GM19324 (cell line): ENCODE measurements around the gene LRRK1.

ENCODE experiments used
- ATAC-seq: cut with Tn5 transposase; IDR thresholded peaks from one replicate; pipeline ENCODE4 v1.9.1; 2021; ENCODE audit warnings: mild to moderate bottlenecking, moderate library complexity; ENCODE audit not compliant: unreplicated experiment, low FRiP score

LRRK1 gene

DNA sequence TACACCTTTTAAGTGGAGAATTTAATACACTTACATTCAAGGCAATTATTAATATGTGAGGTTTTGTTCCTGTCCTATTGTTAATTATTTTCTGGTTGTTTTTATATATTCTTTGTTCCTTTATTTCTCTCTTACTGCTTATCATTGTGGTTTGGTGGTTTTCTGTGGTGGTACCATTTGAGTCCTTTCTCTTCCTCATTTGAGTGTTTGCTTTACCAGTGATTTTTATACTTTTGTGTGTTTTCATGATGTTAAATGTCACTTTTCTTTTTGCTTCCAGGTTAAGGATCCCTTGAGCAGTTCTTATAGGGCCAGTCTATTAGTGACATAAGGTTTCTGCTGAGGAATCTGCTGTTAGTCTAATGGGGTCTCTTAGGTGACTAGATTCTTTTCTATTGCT lies 116.5 kb downstream of the LRRK1 start:
- ATAC-seq: no peak

DNA sequence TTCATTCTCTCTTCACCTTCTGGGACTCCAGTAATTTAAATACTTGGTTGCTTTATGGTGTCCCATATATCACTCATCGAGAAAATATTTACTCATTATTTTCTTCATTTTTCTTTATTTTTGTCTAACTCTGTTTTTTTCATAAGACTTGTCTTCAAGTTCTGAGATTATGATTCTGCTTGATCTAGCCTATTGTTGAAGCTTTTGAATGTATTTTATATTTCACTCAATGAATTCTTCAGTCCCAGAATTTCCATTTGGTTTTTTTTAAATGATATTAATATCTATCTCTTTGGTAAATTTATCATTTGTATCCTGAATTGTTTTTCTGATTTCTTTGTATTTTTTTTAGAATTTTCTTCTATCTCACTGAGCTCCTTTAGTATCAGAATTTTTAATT lies 117.0 kb downstream of the LRRK1 start:
- ATAC-seq: no peak

DNA sequence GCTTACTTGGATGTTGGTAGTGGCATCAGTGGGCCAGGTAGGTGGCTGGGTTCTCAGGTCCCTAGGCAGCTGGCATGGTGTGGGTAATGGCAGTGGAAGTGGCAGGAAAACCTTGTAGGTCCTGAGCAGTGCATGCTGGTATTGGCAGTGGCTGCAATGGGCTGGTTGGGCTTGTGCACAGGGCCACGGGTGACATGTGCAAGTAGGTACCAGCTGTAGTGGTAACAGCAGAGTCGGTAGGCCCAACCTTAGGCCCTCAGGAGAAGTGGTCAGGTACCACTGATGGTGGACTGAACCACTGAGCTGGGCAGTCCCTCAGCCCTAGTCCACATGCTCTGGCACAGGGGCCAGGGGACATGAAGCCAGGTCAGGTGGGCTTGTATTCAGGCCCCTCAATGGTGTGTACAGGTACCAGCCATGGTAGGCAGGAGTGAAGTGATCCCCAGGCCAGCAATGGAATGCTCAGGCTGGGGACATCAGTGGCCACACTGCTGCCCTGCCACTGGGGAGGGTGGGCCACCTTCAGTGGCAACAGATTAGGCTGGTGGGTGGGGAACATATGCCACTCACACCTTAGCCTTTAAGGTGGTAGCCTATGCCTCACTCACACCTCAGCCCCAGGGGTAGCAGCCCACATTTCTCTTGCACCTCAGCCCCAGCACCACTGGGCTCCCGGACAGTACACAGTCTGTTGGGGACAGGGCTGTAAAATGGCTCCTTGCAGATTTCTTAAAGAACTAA lies 118.1 kb downstream of the LRRK1 start:
- no peak for ATAC-seq

DNA sequence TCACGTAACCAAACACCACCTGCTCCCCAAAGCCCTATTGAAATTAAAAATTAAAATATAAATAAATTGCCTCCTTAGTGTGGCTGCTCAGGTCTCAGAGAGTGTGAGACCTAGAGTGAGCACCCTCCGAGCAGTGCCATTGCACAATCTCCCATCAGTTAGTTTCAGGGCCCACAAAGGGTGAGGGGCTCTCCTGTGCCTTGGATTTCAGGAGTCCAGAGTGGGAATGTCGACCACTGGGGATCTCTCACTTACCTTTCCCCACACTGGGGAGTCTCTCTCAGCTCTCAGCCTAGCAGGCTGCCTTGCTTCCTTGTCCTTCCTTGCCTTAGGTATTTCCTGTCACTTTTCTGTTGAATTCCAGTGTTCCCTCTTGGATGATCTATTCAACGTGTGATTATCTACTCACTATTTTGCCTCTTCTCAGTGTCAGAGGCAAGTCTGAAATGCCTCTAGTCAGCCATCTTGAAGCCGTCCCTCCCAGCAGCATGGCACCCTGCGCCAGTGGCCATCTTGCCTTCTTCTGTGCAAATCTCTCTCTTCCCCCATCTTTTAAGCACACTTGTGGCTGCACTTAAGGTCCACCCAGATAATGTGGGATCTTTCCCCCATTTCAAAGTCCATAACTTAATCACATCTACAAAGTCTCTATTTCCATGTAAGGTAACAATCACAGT lies 119.3 kb downstream of the LRRK1 start:
- ATAC-seq: no peak

DNA sequence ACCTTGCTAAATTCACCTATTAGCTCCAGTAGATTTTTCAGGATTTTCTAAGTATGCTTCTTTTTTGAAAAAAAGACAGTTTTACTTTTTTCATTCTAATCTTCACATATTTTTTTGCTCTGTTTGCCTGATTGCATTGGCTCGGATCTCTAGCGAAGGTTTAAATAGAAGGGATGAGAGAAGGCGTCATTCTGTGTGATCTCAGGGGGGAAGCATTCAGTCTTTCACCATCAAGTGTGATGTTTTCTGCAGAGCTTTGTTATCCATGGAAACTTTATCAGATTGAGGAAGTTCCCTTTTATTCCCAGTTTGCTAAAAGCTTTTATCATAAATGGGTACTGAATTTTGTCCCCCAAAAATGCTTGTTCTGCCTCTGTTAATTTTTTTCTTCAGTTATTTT lies 120.3 kb downstream of the LRRK1 start:
- ATAC-seq: no peak

DNA sequence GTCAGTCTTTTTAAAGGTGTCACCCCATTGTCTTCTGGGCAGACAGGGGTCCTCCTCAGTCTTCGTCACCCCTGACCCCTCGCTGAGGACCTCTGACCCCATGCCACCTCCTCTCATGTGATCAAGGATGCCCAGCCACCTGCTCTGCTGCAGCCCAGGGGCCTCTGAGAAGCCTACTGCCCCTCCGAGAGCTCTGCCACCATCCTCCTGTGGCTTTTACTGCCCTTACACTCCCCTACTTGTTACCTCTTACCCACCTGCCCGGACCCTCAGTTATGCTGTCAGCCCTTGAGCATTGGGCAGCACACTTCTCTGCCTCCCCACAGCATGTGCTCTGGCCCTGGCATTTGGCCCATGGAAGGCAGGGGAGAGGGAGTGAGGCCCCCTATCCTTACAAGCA lies 123.2 kb downstream of the LRRK1 start:
- ATAC-seq: no peak

DNA sequence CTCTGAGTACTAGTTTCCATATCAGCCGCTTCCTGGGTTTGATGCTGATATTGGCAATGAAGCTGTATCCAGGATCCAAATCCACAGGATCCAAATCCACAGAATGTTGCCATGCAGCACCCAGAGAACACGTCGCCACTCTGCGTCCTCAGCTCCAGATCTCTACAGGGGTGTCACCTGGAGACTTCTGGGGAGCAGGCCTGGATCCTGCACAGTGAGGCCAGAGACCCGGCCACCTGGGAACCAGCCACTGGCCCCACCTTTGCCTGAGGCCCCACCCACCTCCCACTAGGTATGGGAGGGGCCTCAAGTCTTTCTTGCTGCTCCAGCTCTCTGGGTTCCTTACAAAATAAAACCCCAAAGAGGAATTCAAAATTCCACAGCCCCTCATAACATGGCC lies 123.9 kb downstream of the LRRK1 start:
- ATAC-seq: no peak

DNA sequence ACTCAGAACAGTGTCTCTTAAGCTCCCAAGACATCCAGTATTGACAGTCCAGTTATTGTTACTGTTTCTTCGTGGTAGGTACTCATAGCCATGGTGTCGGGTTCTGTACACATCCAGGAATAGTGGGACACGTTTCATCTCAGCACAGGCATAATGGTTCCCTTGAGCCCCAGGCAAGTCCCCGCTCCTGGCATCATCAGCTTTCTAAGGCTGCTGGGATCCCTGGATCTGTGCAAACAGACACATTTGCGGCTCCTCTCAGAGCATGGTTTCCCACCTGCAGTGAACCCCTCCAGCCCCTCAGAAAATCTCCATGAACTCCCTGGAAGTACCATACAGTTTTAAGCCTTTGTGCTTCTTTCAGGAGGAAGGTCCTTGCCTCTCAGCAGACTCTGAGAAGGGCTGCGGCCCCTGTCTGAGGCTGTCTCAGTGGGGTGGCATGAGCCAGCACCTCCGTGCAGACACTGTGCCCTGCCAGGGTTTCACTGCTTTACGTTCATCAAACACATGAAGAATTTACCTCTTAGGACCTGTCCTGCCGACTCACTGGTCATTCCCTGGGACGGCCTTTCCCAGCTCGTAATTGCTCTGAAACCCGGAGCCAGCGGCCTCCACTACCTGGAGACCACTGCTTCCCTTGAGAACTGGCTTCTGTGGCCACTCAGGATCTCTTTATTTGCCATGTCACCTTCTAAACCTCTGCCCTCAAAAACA lies 124.9 kb downstream of the LRRK1 start:
- no peak for ATAC-seq

DNA sequence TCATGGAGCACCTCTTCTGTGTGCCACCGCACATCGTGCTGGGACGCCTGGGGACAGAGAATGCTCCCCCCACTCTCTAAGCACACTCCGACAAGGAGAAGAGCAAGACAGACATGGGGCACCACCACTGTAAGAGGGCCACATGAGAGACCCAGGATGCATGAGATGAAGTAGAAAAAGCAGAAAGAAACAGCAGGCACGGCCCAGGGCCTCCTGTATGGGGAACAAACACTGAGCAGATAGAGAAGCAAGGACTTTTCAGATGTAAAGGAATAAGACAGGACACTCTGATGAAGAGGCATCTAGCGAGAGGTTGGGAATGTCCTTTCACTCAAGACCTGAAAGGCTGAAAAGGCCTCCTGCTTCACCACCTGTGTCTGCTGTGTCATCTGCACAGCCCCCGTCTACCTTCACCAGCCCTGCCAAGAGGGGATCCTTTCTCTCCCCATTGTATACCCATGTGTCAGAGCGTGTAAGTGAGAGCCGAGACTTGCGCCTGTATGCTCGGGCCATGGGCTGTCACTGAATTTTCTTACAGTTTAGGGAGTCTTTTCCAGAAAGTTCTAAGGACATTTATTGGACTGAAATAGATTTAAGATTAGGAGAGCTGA lies 125.6 kb downstream of the LRRK1 start:
- no peak for ATAC-seq

DNA sequence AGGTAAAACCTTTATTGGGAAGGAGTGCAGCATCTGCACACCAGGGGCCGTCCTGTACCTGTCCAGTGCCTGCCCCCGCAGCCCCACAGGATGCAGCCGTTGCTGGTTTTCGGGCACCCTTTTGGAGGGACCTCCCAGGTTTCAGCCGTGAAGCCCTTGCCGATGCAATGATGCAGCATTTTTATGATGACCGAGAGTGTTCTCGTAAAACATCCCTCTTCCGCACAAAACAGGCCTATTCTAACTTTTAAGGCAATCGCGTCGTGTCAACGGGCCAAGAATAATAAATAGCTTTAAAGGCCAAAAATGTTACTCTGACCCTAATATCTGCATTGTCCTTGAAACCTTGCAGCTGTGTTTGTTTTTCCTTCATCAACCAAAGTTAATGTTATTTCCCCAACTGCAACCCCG lies 126.1 kb downstream of the LRRK1 start:
- ATAC-seq: no peak

DNA sequence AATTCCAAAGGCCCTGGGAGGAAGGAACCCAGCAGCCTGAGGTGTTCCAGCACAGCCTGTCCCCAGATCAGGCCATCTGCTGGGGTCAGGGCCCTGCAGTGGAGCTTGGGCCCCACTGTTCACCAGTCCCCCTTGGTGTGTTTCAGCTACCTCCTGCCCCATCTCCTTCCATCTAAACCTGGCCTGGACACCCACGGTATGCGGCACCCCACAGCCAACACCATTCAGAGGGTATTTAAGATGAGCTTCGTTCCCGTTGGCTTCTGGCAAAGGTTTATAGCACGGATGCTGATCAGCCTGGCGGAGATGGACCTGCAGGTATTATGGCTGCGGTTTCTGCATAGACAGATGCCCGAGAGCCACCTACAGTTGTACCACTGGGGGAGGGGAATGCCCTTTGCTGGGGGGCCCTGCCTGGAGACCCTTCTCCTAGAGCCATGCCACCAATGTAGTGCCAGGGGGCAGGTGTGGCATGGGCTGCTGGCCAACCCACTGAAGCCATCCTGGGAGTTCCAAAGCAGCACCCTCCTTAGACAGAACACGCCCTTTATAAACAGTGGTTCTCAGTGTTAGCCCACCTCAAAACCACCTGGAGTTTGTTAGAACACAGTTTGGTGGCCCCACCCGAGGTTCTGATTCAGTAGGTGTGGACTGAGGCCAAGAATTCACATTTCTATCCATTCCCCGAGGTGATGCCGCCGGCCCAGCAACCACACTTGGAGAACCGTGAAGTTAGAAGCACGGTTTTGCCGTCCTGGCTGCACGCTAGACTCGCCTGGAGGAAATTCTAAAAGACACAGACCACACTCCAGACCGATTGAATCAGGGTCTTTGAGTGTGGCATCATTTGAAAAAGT lies 126.9 kb downstream of the LRRK1 start:
- no peak for ATAC-seq

DNA sequence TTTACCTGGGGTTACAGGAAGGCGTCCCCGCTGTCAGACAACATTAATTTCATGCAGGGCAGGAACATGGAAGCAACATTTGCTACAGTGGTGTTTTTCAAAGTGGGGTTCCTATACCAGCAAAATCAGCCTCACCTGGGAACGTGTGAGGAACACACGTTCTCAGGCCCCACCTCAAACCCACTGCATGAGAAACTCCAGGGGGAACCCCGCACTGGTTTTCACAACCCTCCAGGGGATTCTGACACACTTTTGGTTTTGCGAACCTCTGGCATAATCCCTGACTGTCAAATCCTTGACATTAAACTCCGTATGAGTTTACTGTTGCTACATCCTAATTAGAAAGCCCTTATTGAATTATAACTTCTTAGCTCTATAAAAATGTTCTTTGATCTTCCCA lies 127.7 kb downstream of the LRRK1 start:
- no peak for ATAC-seq

DNA sequence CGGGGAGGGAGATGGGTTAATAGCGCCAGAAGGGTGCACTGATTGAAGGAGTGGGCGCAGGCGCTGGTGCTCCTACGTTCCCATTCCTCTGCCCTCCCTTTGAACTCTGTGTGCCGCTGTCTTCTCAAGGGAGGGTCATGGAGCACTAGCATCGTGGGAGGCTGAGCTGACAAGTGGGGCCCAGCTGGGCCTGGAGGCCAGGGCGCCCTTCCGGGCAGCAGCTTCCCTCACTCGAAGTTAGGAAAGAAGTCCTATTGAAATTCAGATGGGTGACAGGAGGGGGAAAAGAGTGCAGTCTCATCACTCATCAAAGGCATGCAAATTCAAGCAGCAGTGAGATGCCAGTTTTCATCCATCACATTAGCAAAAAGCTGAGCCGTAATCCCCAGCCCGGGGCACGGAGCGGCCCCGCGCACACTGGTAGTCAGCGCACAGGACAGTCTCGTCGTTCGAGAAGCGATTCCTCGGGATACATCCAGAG lies 128.2 kb downstream of the LRRK1 start:
- no peak for ATAC-seq

DNA sequence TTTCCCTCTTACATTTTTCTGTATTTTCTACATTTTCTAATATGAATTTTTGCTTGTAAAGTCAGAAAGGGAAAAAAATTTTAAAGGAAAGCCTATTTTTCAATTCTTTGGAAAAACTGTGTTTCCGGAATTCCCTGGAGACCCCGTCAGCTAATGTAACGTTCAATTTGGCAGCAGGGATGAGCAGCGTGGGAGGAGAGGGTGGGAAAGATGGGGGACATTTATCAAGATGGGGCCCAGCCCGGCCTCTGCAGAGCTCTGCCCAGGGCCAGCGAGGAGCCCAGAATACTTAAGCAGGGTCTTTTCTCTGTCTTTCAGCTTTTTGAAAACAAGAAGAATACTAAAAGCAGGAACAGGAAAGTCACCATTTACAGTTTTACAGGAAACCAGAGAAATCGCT lies 129.0 kb downstream of the LRRK1 start:
- no peak for ATAC-seq

DNA sequence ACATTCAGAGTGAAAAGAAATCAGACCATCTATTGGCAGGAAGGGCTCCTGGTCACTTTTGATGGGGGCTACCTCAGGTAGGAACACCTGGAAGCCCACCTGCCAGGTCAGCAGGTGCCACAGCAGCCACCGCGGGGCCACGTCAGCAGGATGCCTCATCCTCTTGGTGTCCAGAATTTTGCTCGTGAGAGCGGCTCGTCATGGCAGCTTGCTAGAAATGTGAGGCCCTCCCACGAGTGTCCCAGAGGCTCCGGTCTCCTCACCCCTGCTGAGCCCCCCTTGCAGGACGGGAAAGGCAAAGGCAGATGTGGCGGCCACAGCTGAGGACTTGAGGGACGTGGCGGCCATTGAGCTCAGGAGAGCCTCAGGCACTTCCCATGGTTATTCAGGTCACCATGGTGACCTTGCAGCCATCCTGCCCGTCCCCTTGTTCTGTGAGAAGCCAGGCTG lies 129.4 kb downstream of the LRRK1 start:
- no peak for ATAC-seq

DNA sequence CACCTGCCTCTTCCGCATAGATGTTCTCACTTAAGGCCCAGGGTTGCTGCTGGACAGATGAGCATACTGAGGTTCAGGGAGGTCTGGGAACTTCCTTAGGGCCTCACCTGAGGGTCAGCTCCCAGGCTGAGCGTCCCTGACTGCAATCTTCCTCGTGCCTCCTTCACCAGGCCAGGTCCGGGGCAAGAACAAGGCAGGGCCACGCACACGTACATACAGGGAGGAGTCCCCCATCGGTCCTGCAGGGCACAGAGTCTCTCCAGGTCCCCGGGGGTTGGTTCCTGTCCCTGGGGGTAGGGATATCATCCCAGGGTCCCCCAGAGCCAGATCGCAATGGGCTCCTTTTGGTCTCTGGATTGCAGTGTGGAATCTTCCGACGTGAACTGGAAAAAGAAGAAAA lies 130.1 kb downstream of the LRRK1 start:
- ATAC-seq: no peak

DNA sequence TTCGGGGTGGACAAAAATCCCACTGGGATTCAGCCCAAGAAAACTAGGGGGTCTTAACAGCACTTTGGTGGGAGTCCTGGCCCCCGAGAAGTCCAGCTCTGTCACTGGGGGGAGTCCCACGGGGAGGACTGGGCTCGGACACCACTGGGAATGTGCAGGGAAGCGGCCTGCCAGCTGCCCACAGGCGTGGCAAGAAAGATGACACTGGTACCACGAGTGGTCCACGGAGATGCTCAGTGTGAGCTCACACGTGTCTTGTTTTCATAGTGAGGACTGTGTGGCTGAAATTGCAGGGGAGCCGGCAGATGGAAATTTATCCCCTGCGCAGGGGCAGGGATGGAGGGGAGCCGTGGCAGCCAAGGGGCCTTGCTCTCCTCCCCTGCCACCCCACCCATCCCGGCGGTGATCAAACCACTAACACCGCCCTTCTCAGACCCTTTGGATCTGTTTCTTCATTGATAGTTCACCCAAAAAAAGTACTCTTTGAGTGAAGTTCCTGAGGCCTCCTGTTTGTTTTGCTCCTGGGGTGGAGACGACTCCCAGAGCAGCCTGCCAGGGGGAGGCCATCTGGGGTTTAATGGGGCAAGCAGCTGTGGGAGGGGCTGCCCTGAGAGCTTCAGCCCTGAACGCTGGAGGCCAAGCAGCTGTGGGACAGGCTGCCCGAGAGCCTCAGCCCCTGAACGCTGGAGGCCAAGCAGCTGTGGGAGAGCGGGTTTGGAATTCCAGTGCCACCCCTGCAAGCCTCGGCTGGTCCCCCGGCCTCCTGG lies 130.9 kb downstream of the LRRK1 start:
- no peak for ATAC-seq

DNA sequence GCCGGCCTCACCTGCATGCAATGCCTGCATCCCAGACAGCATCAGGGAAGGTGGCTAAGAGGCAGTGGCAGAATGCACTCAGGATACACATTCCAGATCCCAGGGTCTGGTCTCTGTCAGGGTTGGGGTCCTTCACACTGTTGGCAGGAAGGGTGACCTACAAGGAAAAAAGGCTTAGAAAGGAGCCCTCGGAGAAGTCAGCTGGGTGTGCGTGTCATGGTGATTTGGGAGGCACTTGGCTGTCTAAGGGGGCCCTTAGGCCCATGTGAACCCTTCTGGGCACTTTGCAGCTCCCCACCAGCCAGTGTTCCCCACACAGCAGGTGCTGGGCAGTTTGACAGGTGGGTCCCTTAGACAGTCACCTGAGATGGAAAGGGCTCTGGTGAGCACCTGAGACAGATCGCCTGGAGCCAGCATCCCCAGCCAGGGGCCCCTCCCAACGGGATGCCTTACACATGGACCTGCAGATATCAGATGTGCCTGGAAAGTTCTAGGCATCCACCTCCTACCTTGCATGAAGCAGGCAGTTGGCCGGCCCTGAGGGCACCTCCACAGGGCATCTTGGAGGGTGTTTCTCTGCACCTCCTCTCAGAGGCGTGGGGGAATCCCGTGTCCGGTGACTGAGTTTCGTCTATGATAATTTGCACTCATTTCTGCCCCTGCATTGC lies 131.6 kb downstream of the LRRK1 start:
- no peak for ATAC-seq
